Measurements from ENCODE around the gene NFATC2.

GRCh38 chr20:51430198-51430950 is 112.1 kb downstream of the NFATC2 start:
- TF ChIP-seq POLR2A (IDR thresholded peaks at IDR 0.05; ENCODE audit: low read depth), result no peak
- no peak for TF ChIP-seq POLR2AphosphoS5 (IDR thresholded peaks at IDR 0.05)
- no peak for TF ChIP-seq CTCF (IDR thresholded peaks at IDR 0.05)
- TF ChIP-seq EP300 (IDR thresholded peaks at IDR 0.05), result no peak

All from esophagus muscularis mucosa (tissue), 4 donors.